Measurements from ENCODE around the gene IMMT. TPM values are rescaled to one million over a fixed set of nuclear protein-coding genes. Genes with fewer than 3 reads are reported as not detected.

The IMMT gene
- total and polyA plus RNA-seq, 2 donors (not counting 1 experiment from before 2014, with no cell fraction given), result 23.5 to 66.0 TPM

DNA sequence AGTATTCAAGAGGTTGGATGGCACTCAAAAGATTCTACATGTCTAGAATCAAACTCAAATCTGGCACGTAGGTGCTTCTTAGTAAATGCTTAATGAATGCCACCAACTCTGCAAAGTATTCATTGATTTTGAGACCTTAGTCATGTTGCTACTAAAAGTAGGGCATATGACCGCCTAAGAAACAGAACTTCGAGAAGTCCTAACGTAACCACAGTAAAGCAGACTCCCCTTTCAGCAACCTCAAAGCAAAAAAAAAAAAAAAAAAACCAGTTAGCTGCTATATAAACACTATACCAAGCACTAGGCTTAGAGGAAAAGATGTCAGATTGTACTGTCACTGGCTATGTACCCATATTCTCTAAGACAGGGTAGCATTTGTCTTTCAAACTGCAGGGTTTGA lies 55.3 kb downstream of the IMMT start:
- H3K4me3 Mint-ChIP-seq, result no peak overlapping the region
- H3K27me3 Mint-ChIP-seq, result no peaks in the 10 kb centered on the region
- no CpG with 5 or more reads among the region's 4 CpGs for WGBS (ENCODE audit: insufficient coverage)
- Histone ChIP-seq H3K79me2 (ENCODE audit: control insufficient read depth, insufficient read depth, low read length) (no peaks in the 10 kb centered on the region), H3K4me3 (ENCODE audit: control extremely low read depth in 1 of 5, extremely low read depth in 1 of 5, insufficient read depth in 1 of 5, low read depth in 2 of 5, low read length in 4 of 5) (no peak overlapping the region), H3K4me1 (ENCODE audit: control insufficient read depth in 2 of 2, insufficient read depth in 2 of 2, low read length in 2 of 2) (no peaks in the 10 kb centered on the region), H3K9me3 (ENCODE audit: control extremely low read depth in 1 of 3, control insufficient read depth in 2 of 3, insufficient read depth in 1 of 3, low read length in 2 of 3) (no peaks in the 10 kb centered on the region), H3K9ac (ENCODE audit: low read length) (no peak overlapping the region), H3K27me3 (replicated peaks in 1 of 4; ENCODE audit: control extremely low read depth in 1 of 4, control insufficient read depth in 3 of 4, insufficient read depth in 4 of 4, low read length in 3 of 4) (no peaks in the 10 kb centered on the region), H3K4me2 (replicated peaks; ENCODE audit: low read depth, low read length, poor library complexity, severe bottlenecking) (no peak overlapping the region), H2AFZ (ENCODE audit: insufficient read depth, low read depth, low read length, poor library complexity, severe bottlenecking) (no peak overlapping the region), H4K20me1 (ENCODE audit: control insufficient read depth, insufficient read depth, low read length, poor library complexity, severe bottlenecking) (no peaks in the 10 kb centered on the region), H3K36me3 (replicated peaks in 1 of 2; ENCODE audit: control extremely low read depth in 1 of 2, control insufficient read depth in 1 of 2, extremely low read depth in 1 of 2, insufficient read depth in 2 of 2, low read length in 1 of 2) (peaks cover 10 to 79% of the 10 kb centered on the region in 2 experiments), H3K27ac (ENCODE audit: low read length in 2 of 2) (no peak overlapping the region)
- DNase-seq (no peak), ATAC-seq (ENCODE audit: low read depth) (no peak)
- intact Hi-C loops (cut with micrococcal nuclease), result no loop called here
- TF ChIP-seq EZH2 (IDR thresholded peaks at IDR 0.05; ENCODE audit: borderline replicate concordance, insufficient read depth, low read depth, low read length, poor library complexity, severe bottlenecking), result no peak
- TF ChIP-seq, protein P1, sequence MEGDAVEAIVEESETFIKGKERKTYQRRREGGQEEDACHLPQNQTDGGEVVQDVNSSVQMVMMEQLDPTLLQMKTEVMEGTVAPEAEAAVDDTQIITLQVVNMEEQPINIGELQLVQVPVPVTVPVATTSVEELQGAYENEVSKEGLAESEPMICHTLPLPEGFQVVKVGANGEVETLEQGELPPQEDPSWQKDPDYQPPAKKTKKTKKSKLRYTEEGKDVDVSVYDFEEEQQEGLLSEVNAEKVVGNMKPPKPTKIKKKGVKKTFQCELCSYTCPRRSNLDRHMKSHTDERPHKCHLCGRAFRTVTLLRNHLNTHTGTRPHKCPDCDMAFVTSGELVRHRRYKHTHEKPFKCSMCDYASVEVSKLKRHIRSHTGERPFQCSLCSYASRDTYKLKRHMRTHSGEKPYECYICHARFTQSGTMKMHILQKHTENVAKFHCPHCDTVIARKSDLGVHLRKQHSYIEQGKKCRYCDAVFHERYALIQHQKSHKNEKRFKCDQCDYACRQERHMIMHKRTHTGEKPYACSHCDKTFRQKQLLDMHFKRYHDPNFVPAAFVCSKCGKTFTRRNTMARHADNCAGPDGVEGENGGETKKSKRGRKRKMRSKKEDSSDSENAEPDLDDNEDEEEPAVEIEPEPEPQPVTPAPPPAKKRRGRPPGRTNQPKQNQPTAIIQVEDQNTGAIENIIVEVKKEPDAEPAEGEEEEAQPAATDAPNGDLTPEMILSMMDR (IDR thresholded peaks at IDR 0.05), result no peak
- no peak overlapping the region for H3K27ac Mint-ChIP-seq
- ChIA-PET CTCF (interaction anchor here (1.0 kb wide), 1 partner anchor 481 kb away, joined by 3 read pairs; no protein-coding TSS in a partner anchor), POLR2A (no interaction called here)
- H3K4me1 Mint-ChIP-seq, result no peaks in the 10 kb centered on the region
- no peaks in the 10 kb centered on the region for H3K9me3 Mint-ChIP-seq (ENCODE audit: insufficient read depth)

- intact Hi-C loops (cut with micrococcal nuclease), result no loop called here
- Histone ChIP-seq H3K79me2 (ENCODE audit: control insufficient read depth, insufficient read depth, low read length) (no peaks in the 10 kb centered on the region), H3K9ac (ENCODE audit: low read length) (no peak overlapping the region), H3K27ac (ENCODE audit: low read length in 2 of 2) (no peak overlapping the region), H3K4me3 (ENCODE audit: control extremely low read depth in 1 of 5, extremely low read depth in 1 of 5, insufficient read depth in 1 of 5, low read depth in 2 of 5, low read length in 4 of 5) (no peak overlapping the region), H4K20me1 (ENCODE audit: control insufficient read depth, insufficient read depth, low read length, poor library complexity, severe bottlenecking) (no peaks in the 10 kb centered on the region), H3K27me3 (replicated peaks in 1 of 4; ENCODE audit: control extremely low read depth in 1 of 4, control insufficient read depth in 3 of 4, insufficient read depth in 4 of 4, low read length in 3 of 4) (no peaks in the 10 kb centered on the region), H3K4me2 (replicated peaks; ENCODE audit: low read depth, low read length, poor library complexity, severe bottlenecking) (no peak overlapping the region), H2AFZ (ENCODE audit: insufficient read depth, low read depth, low read length, poor library complexity, severe bottlenecking) (no peak overlapping the region), H3K36me3 (replicated peaks in 1 of 2; ENCODE audit: control extremely low read depth in 1 of 2, control insufficient read depth in 1 of 2, extremely low read depth in 1 of 2, insufficient read depth in 2 of 2, low read length in 1 of 2) (peaks cover 15 to 80% of the 10 kb centered on the region in 2 experiments), H3K9me3 (ENCODE audit: control extremely low read depth in 1 of 3, control insufficient read depth in 2 of 3, insufficient read depth in 1 of 3, low read length in 2 of 3) (no peaks in the 10 kb centered on the region), H3K4me1 (ENCODE audit: control insufficient read depth in 2 of 2, insufficient read depth in 2 of 2, low read length in 2 of 2) (no peaks in the 10 kb centered on the region)
- Mint-ChIP-seq H3K4me1 (no peaks in the 10 kb centered on the region), H3K27me3 (no peaks in the 10 kb centered on the region), H3K9me3 (ENCODE audit: insufficient read depth) (no peaks in the 10 kb centered on the region), H3K4me3 (no peak overlapping the region), H3K27ac (peak overlapping the region; percentile 15)
- CTCF ChIA-PET, result interaction anchor here (0.6 kb wide), 1 partner anchor 460 kb away, joined by 3 read pairs; no protein-coding TSS in a partner anchor
- DNase-seq (no peak), ATAC-seq (ENCODE audit: low read depth) (no peak)
- TF ChIP-seq EZH2 (IDR thresholded peaks at IDR 0.05; ENCODE audit: borderline replicate concordance, insufficient read depth, low read depth, low read length, poor library complexity, severe bottlenecking), result no peak
- TF ChIP-seq, protein P1 (IDR thresholded peaks at IDR 0.05), result no peak
- POLR2A ChIA-PET, result no interaction called here
- WGBS (ENCODE audit: insufficient coverage), result 100% methylated on average over 5 of the region's 7 CpGs
Observed at GRCh38 chr2:86138736-86139625, 56.3 kb downstream of the IMMT start.

Measured in B cell (primary cell).